GM12878 (cell line): Measurements from ENCODE around the gene FRMD3. TPM values are rescaled to one million over a fixed set of nuclear protein-coding genes. Genes with fewer than 3 reads are reported as not detected.

ENCODE experiments used
- ATAC-seq: fragments of 200-7000 bp; cut with Tn5 transposase; 3 replicates; pipeline ENCODE4 v1.9.1; 2020; ENCODE audit warnings: mild to moderate bottlenecking, moderate library complexity
- BruUV-seq: library from RNA; stranded (reverse); fragments of 400-500 nt; replicated peaks from 2 replicates; lab custom pipeline; 2021; lab: Mats Ljungman, UMichigan
- CTCF ChIA-PET: fragments of 300-600 bp; sonication (Branson Sonifier 250); formaldehyde crosslinking; extraction: SDS; loops from one replicate; lab custom pipeline; 2021; ENCODE audit warnings: inconsistent platforms; lab: Yijun Ruan, JAX
- POLR2A ChIA-PET: fragments of 350-600 bp; formaldehyde crosslinking; extraction: SDS; loops from one replicate; lab custom pipeline; 2021; ENCODE audit warnings: inconsistent platforms; lab: Charles Lee
- RAD21 ChIA-PET: fragments of 300-600 bp; sonication (Branson Sonifier 250); formaldehyde crosslinking; loops from one replicate; lab custom pipeline; 2023; ENCODE audit warnings: antibody characterized with exemption; ENCODE audit not compliant: unreplicated experiment; lab: Charles Lee
- SMC1A ChIA-PET: fragments of 300-600 bp; sonication (Branson Sonifier 250); formaldehyde crosslinking; loops from one replicate; lab custom pipeline; 2023; ENCODE audit not compliant: unreplicated experiment, uncharacterized antibody; lab: Charles Lee
- DNase-seq: peaks from one replicate; pipeline ENCODE4 v3.0.0-alpha.2; 2011; ENCODE audit warnings: low read depth, low spot score
- FAIRE-seq: peaks from 3 replicates; lab custom pipeline; 2011; peaks lifted over from hg19 to GRCh38; lab: Jason Lieb, UNC
- H2AFZ ChIP-seq: 2 replicates; pipeline ENCODE4 v1.6.0; 2011; ENCODE audit warnings: low read depth, low read length, control low read depth; ENCODE audit not compliant: control insufficient read depth
- H3K27ac ChIP-seq: 2 replicates; pipeline ENCODE4 v1.5.1; 2011; ENCODE audit warnings: control low read depth; ENCODE audit not compliant: control insufficient read depth, insufficient read depth
- H3K27me3 ChIP-seq, 2 experiments: replicated peaks in 1 of 2; 2 replicates each; pipeline versions ENCODE4 v1.6.0 to v1.6.1; 2011; ENCODE audit warnings: low read length in 1 of 2; ENCODE audit not compliant: control insufficient read depth in 2 of 2, insufficient read depth in 2 of 2
- H3K36me3 ChIP-seq, 2 experiments: 2 replicates each; pipeline ENCODE4 v1.5.1; 2011; ENCODE audit warnings: low read length in 1 of 2; ENCODE audit not compliant: control insufficient read depth in 2 of 2, insufficient read depth in 2 of 2
- H3K4me1 ChIP-seq: 2 replicates; pipeline ENCODE4 v1.6.1; 2011; ENCODE audit warnings: mild to moderate bottlenecking, low read length, moderate library complexity, mixed read lengths; ENCODE audit not compliant: control insufficient read depth, insufficient read depth
- H3K4me2 ChIP-seq: 2 replicates; pipeline ENCODE4 v1.6.0; 2011; ENCODE audit warnings: control low read depth; ENCODE audit not compliant: control insufficient read depth, insufficient read depth
- H3K4me3 ChIP-seq: fragments of 200-600 bp; sonication (generic); 2 replicates; pipeline ENCODE4 v1.5.1; 2016
- H3K79me2 ChIP-seq: 2 replicates; pipeline ENCODE4 v1.6.0; 2011; ENCODE audit warnings: low read length; ENCODE audit not compliant: control insufficient read depth, insufficient read depth
- H3K9ac ChIP-seq: 2 replicates; pipeline ENCODE4 v1.8.0; 2011; ENCODE audit warnings: low read length, control low read depth, mixed read lengths; ENCODE audit not compliant: control insufficient read depth, insufficient read depth
- H3K9me3 ChIP-seq: replicated peaks from 3 replicates; pipeline ENCODE4 v1.5.1; 2011; ENCODE audit warnings: mild to moderate bottlenecking, low read length; ENCODE audit not compliant: control insufficient read depth, insufficient read depth
- H4K20me1 ChIP-seq: 2 replicates; pipeline ENCODE4 v1.6.0; 2011; ENCODE audit not compliant: control insufficient read depth, insufficient read depth
- DPF2 ChIP-seq: fragments of 450-650 bp; IDR thresholded peaks from 2 replicates; pipeline ENCODE4 v1.6.1; 2017; ENCODE audit warnings: mild to moderate bottlenecking
- HCFC1 ChIP-seq: fragments of 150-350 bp; IDR thresholded peaks from 2 replicates; pipeline ENCODE4 v1.6.1; 2014; ENCODE audit warnings: low read length
- HDAC6 ChIP-seq: fragments of 200-600 bp; sonication (generic); IDR thresholded peaks from one replicate; pipeline ENCODE4 v1.8.0; 2017; ENCODE audit warnings: antibody characterized with exemption; ENCODE audit not compliant: unreplicated experiment
- KLF5 ChIP-seq: fragments of 450-650 bp; IDR thresholded peaks from 2 replicates; pipeline ENCODE4 v1.6.1; 2014; ENCODE audit warnings: mild to moderate bottlenecking; ENCODE audit not compliant: partially characterized antibody
- NFXL1 ChIP-seq: fragments of 450-650 bp; IDR thresholded peaks from 2 replicates; pipeline ENCODE4 v1.6.1; 2017; ENCODE audit warnings: antibody characterized with exemption, mild to moderate bottlenecking, borderline replicate concordance
- SMAD5 ChIP-seq: IDR thresholded peaks from 2 replicates; pipeline ENCODE4 v1.6.1; 2016; ENCODE audit warnings: antibody characterized with exemption, low read depth
- SPI1 ChIP-seq: IDR thresholded peaks from 2 replicates; pipeline ENCODE4 v1.6.1; 2011; ENCODE audit warnings: low read depth, mild to moderate bottlenecking, low read length, moderate library complexity, borderline replicate concordance; ENCODE audit not compliant: insufficient read depth
- SRF ChIP-seq, 2 experiments: IDR thresholded peaks; 2 replicates each; pipeline ENCODE4 v1.6.1; 2011; ENCODE audit warnings: low read depth in 2 of 2, low read length in 2 of 2, mild to moderate bottlenecking in 1 of 2, moderate library complexity in 1 of 2
- SUPT20H ChIP-seq: IDR thresholded peaks from 2 replicates; pipeline ENCODE4 v1.6.1; 2011; ENCODE audit warnings: low read depth, mild to moderate bottlenecking, low read length, moderate library complexity, borderline replicate concordance; ENCODE audit not compliant: control insufficient read depth
- WGBS: methylation state at CpG from one replicate; pipeline ENCODE4 v1.1.6; 2016; ENCODE audit warnings: low lambda C conversion rate; ENCODE audit not compliant: insufficient replicate concordance, insufficient coverage; ENCODE audit errors: missing lambda C conversion rate; 5-methylcytosine and 5-hydroxymethylcytosine counted together
- in situ Hi-C: fragments of 300-500 bp; cut with MboI; formaldehyde crosslinking; loops from 9 replicates; pipeline ENCODE4 v1.14.3; 2018; ENCODE audit warnings: mixed read lengths
- intact Hi-C: fragments of 100-400 bp; cut with micrococcal nuclease; formaldehyde crosslinking; loops from one replicate; pipeline ENCODE4 v1.14.2; 2022; ENCODE audit not compliant: unreplicated experiment
- polyA plus RNA-seq, 11 experiments: library from polyadenylated mRNA; depleted of rRNA in 4 of 11; unstranded in 6 of 11; stranded (reverse) in 5 of 11; fragments of >200 nt; fragmentation: Nextera tagmentation in 4 of 11; fragmentation: Illumina TruSeq in 1 of 11; extraction: Ambion mirVana in 4 of 11; extraction: Trizol in 1 of 11; gene quantifications; 1 replicate in 1 of 11; 2 replicates in 10 of 11; pipeline versions ENCODE4 v1.2.1 to v1.2.3, GENCODE V29; 2011 to 2016; ENCODE audit warnings: inconsistent platforms in 2 of 11, missing spikeins in 2 of 11, low read depth in 1 of 11
- total RNA-seq, 4 experiments: library from RNA; depleted of rRNA in 3 of 4; stranded (reverse); fragments of >200 nt in 3 of 4; fragmentation: Illumina TruSeq in 1 of 4; extraction: Trizol in 1 of 4; gene quantifications; 2 replicates each; pipeline versions ENCODE4 v1.2.1 to v1.2.3, GENCODE V29; 2013 to 2021
- TF ChIP-seq, protein P1 (sequence below): IDR thresholded peaks from 2 replicates; pipeline ENCODE4 v1.6.1; 2012; ENCODE audit warnings: low read depth, low read length, improper control_type of control experiment
- TF ChIP-seq, protein P2 (sequence below): fragments of 450-650 bp; formaldehyde crosslinking; IDR thresholded peaks from 2 replicates; pipeline ENCODE4 v1.4.0; 2022; ENCODE audit warnings: mild to moderate bottlenecking, moderate library complexity
- TF ChIP-seq, protein P3 (sequence below): fragments of 450-650 bp; IDR thresholded peaks from 2 replicates; pipeline ENCODE4 v1.6.1; 2014; ENCODE audit warnings: mild to moderate bottlenecking

Gene FRMD3
- total and polyA plus RNA-seq, 10 of the 15 experiments (the other 5 are each of a cell fraction or from before 2014, with no cell fraction given), result 0.04 to 0.68 (median 0.21) TPM; not detected in 1

DNA sequence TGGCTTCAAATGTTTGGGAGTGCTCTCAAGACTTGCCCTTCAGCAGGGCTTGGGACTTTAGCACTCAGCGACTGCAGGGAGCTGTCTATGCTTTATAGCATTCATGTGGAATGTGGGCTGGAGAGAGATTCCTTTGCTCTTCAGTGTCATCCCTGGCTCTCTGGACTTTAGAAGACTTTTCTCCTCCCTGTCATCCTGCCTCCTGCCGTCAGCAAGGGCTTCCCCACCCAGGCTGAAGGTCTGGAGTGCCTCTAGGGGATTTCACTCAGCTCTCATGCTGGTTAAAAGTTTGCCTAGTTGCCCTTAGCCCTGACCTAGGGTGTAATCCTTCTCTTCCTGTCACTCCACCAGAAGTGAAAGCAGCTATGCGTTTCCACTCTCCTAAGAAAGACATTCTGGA is 210.9 kb downstream of the FRMD3 start:
- Histone ChIP-seq H3K27me3 (no peaks in the 10 kb centered on the region), H3K9ac (no peak overlapping the region), H2AFZ (no peak overlapping the region), H3K79me2 (no peaks in the 10 kb centered on the region), H3K36me3 (no peaks in the 10 kb centered on the region), H3K4me2 (no peak overlapping the region), H3K4me1 (no peaks in the 10 kb centered on the region), H3K27ac (no peak overlapping the region), H3K9me3 (no peaks in the 10 kb centered on the region), H3K4me3 (no peak overlapping the region), H4K20me1 (no peaks in the 10 kb centered on the region)
- in situ Hi-C loops, result no loop called here
- POLR2A ChIA-PET, result no interaction called here
- intact Hi-C loops, result no loop called here
- CTCF ChIA-PET, result interaction anchor here (1.2 to 12.1 kb wide), 3 partner anchors 10 to 270 kb away, joined by 4 to 401 read pairs (median 21); partner anchors contain the start of gene FRMD3
- RAD21 ChIA-PET, result interaction anchor here (1.4 kb wide), 2 partner anchors 8 to 217 kb away, joined by 4 to 7 read pairs; no protein-coding TSS in a partner anchor
- FAIRE-seq (no peak), ATAC-seq (no peak), DNase-seq (no peak)
- 2% methylated on average over 3 of the region's 3 CpGs for WGBS
- no TSS peak for BruUV-seq
- SMC1A ChIA-PET, result interaction anchor here (1.4 to 3.0 kb wide), 2 partner anchors 12 to 217 kb away, joined by 4 to 12 read pairs; no protein-coding TSS in a partner anchor
- TF ChIP-seq SMAD5 (no peak), NFXL1 (no peak), KLF5 (no peak), SRF (IDR thresholded peaks at IDR 0.05; ENCODE audit: low read depth in 2 of 2, low read length in 2 of 2) (no peak), DPF2 (no peak)
- TF ChIP-seq, protein P1, sequence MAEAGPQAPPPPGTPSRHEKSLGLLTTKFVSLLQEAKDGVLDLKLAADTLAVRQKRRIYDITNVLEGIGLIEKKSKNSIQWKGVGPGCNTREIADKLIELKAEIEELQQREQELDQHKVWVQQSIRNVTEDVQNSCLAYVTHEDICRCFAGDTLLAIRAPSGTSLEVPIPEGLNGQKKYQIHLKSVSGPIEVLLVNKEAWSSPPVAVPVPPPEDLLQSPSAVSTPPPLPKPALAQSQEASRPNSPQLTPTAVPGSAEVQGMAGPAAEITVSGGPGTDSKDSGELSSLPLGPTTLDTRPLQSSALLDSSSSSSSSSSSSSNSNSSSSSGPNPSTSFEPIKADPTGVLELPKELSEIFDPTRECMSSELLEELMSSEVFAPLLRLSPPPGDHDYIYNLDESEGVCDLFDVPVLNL, result no peak

DNA sequence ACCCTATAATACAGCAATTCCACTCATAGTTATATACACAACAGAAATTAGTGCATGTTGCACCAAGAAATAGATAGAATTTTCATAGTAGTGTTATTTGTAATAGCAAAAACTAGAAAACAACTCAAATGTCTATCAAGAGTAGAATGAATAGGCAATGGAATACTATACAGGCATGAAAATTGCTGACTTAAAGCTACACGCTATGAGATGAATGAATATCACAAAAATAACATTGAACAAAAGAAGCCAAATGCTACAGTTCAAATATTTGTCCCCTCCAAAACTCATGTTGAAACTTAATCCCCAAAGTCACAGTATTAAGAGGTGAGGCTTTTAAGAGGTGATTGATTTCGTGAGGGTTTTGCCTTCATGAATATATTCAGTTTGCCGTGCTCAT is 215.1 kb downstream of the FRMD3 start:
- Histone ChIP-seq H3K9me3 (no peaks in the 10 kb centered on the region), H3K4me3 (no peak overlapping the region), H3K79me2 (no peaks in the 10 kb centered on the region), H3K4me2 (no peak overlapping the region), H3K9ac (no peak overlapping the region), H4K20me1 (no peaks in the 10 kb centered on the region), H3K27me3 (no peaks in the 10 kb centered on the region), H3K36me3 (no peaks in the 10 kb centered on the region), H3K4me1 (no peaks in the 10 kb centered on the region), H3K27ac (no peak overlapping the region), H2AFZ (no peak overlapping the region)
- ChIA-PET SMC1A (no interaction called here), POLR2A (no interaction called here), RAD21 (interaction anchor here (0.7 kb wide), 1 partner anchor 12 kb away, joined by 3 read pairs; no protein-coding TSS in a partner anchor), CTCF (interaction anchor here (0.8 to 1.0 kb wide), 2 partner anchors 13 to 221 kb away, joined by 3 read pairs; no protein-coding TSS in a partner anchor)
- WGBS, result 73% methylated on average over 2 of the region's 3 CpGs
- no peak for DNase-seq
- no TSS peak for BruUV-seq
- in situ Hi-C loops, result no loop called here
- no peak for ATAC-seq
- no peak for FAIRE-seq
- intact Hi-C loops, result no loop called here
- TF ChIP-seq, protein P2, sequence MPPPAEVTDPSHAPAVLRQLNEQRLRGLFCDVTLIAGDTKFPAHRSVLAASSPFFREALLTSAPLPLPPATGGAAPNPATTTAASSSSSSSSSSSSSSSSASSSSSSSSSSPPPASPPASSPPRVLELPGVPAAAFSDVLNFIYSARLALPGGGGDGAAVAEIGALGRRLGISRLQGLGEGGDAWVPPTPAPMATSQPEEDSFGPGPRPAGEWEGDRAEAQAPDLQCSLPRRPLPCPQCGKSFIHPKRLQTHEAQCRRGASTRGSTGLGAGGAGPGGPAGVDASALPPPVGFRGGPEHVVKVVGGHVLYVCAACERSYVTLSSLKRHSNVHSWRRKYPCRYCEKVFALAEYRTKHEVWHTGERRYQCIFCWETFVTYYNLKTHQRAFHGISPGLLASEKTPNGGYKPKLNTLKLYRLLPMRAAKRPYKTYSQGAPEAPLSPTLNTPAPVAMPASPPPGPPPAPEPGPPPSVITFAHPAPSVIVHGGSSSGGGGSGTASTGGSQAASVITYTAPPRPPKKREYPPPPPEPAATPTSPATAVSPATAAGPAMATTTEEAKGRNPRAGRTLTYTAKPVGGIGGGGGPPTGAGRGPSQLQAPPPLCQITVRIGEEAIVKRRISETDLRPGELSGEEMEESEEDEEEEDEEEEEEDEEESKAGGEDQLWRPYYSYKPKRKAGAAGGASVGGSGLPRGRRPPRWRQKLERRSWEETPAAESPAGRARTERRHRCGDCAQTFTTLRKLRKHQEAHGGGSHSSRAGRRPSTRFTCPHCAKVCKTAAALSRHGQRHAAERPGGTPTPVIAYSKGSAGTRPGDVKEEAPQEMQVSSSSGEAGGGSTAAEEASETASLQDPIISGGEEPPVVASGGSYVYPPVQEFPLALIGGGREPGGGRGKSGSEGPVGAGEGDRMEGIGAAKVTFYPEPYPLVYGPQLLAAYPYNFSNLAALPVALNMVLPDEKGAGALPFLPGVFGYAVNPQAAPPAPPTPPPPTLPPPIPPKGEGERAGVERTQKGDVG, result no peak
- TF ChIP-seq SPI1 (no peak), HDAC6 (no peak), HCFC1 (no peak), SUPT20H (no peak)
- TF ChIP-seq, protein P3, sequence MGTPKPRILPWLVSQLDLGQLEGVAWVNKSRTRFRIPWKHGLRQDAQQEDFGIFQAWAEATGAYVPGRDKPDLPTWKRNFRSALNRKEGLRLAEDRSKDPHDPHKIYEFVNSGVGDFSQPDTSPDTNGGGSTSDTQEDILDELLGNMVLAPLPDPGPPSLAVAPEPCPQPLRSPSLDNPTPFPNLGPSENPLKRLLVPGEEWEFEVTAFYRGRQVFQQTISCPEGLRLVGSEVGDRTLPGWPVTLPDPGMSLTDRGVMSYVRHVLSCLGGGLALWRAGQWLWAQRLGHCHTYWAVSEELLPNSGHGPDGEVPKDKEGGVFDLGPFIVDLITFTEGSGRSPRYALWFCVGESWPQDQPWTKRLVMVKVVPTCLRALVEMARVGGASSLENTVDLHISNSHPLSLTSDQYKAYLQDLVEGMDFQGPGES, result no peak
